Brain microvascular endothelial cell (primary cell): ENCODE results near the gene YDJC.
A peak's percentile ranks its signal among the peaks of the same experiment; 100 is the strongest.
"Not testable (repeated sequence)": the region's sequence is repeated elsewhere in the genome, so short reads cannot be mapped to it uniquely, and the experiment has no call there.

ENCODE experiments used
- DNase-seq: peaks from one replicate; pipeline ENCODE4 v3.0.0-alpha.2; 2020
- H3K27ac ChIP-seq: fragments of 250-450 bp; sonication (Bioruptor Pico); 2 replicates; pipeline ENCODE4 v1.5.1; 2020; ENCODE audit warnings: mild to moderate bottlenecking, moderate library complexity
- H3K27me3 ChIP-seq: fragments of 250-450 bp; sonication (Bioruptor Pico); replicated peaks from 2 replicates; pipeline ENCODE4 v1.5.1; 2020; ENCODE audit warnings: mild to moderate bottlenecking
- H3K36me3 ChIP-seq: fragments of 250-450 bp; sonication (Bioruptor Pico); replicated peaks from 2 replicates; pipeline ENCODE4 v1.5.1; 2020; ENCODE audit warnings: mild to moderate bottlenecking
- H3K4me3 ChIP-seq: 2 replicates; pipeline ENCODE4 v1.5.1; 2011; ENCODE audit warnings: low read depth, mild to moderate bottlenecking, control low read depth, low read length, moderate library complexity
- in situ Hi-C: cut with HindIII; loops from 2 replicates; pipeline ENCODE4 v1.10.0; 2017; ENCODE audit warnings: low sequenced_read_pairs, low pct_ligation_motif_present
- TF ChIP-seq, protein P1 (sequence below): IDR thresholded peaks from 2 replicates; pipeline ENCODE4 v1.5.1; 2011; ENCODE audit warnings: low read depth, mild to moderate bottlenecking, moderate library complexity, low read length, control low read depth, inconsistent platforms; ENCODE audit errors: missing control alignments

YDJC gene

DNA sequence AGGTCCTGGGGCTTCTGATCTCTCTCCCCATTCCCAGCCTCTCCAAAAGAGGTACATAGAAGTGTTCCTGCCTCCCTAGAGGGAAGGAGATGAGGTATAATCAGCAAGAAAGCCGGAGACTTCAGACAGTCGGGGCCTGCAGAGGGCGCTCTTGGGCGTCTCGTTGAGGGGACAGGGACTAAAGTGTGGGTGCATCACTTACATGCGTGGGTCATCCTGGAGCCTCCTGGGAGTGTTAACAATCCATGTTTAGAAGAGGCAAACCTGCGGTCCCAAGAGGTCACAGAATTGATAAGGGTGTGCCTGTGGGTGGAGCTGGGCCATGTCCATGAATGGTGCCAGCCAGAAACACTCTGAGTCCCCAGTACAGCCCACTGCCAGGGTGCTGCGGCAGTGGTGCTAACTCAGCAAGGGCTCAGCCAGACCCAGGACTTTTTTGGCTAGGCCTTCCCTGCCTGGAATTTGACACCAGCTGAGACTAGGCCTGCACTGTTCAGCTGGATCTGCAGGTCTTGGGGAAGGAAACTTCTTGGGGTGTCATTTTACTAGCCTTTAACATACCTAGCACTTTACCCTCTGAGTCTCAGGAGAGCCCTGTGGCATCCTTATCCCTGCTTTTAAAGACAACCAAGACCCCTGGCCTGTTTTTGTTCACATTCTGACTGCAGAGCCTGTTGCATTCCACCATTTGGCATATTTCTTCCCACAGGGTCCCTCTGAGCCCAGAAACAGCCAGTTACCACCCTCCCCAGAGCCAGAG lies 5.5 kb downstream of the YDJC start:
- Histone ChIP-seq H3K27me3 (no peaks in the 10 kb centered on the region), H3K4me3 (no peak overlapping the region), H3K27ac (peak overlapping the region; percentile 18), H3K36me3 (peaks cover 58% of the 10 kb centered on the region)
- TF ChIP-seq, protein P1, sequence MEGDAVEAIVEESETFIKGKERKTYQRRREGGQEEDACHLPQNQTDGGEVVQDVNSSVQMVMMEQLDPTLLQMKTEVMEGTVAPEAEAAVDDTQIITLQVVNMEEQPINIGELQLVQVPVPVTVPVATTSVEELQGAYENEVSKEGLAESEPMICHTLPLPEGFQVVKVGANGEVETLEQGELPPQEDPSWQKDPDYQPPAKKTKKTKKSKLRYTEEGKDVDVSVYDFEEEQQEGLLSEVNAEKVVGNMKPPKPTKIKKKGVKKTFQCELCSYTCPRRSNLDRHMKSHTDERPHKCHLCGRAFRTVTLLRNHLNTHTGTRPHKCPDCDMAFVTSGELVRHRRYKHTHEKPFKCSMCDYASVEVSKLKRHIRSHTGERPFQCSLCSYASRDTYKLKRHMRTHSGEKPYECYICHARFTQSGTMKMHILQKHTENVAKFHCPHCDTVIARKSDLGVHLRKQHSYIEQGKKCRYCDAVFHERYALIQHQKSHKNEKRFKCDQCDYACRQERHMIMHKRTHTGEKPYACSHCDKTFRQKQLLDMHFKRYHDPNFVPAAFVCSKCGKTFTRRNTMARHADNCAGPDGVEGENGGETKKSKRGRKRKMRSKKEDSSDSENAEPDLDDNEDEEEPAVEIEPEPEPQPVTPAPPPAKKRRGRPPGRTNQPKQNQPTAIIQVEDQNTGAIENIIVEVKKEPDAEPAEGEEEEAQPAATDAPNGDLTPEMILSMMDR: peak; percentile 79
- in situ Hi-C loops: no loop called here
- no peak for DNase-seq

DNA sequence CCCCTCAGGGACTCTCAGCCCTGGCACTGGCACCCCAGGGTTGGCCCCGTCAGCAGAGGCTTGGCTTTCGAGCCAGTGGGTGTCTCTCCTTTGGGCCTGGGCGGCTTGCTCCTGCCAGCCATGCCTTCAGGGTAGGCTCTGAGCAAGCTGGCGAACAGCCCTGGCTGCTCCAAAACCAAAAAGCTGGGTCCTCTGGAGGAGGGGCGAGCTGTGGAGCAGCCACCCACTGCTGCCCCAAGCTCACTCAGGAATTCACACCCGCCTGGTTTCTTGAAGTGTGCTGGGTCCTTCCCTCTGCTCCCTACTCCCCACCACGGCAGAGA lies 6.2 kb downstream of the YDJC start:
- H3K4me3 ChIP-seq: no peak overlapping the region
- TF ChIP-seq, protein P1: no peak
- DNase-seq: no peak
- in situ Hi-C loops: no loop called here
- H3K36me3 ChIP-seq: peaks cover 56% of the 10 kb centered on the region
- no peak overlapping the region for H3K27ac ChIP-seq
- no peaks in the 10 kb centered on the region for H3K27me3 ChIP-seq

- no peak for DNase-seq
- Histone ChIP-seq H3K36me3 (peaks cover 52% of the 10 kb centered on the region), H3K27ac (no peak overlapping the region), H3K27me3 (no peaks in the 10 kb centered on the region), H3K4me3 (no peak overlapping the region)
- TF ChIP-seq, protein P1: no peak
- in situ Hi-C loops: no loop called here
These were observed 6.7 kb downstream of the YDJC start for GRCh38 chr22:21622919-21623647.

GRCh38 chr22:21622011-21622918 lies 7.6 kb downstream of the YDJC start:
- Histone ChIP-seq H3K27ac (peak overlapping the region; percentile 4), H3K36me3 (peaks cover 46% of the 10 kb centered on the region)

DNA sequence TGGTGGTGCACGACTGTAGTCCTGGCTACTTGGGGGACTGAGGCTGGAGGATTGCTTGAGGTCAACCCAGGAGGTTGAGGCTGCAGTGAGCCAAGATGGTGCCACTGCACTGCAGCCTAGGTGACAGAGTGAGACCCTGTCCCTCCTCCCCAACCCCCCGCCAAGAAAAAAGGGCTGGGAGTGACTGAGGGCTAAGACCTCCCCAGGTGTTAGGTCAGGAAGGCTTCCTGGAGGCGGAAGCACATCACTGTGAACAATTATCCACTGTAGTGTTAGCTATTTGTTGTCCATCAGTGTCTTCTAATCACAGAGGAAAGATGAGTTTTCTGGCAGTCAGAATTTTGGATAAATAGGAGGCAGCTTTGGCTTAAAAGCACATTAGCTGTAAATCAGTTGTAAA lies 8.8 kb downstream of the YDJC start:
- TF ChIP-seq, protein P1: no peak
- Histone ChIP-seq H3K27ac (no peak overlapping the region), H3K4me3 (no peak overlapping the region), H3K36me3 (peaks cover 41% of the 10 kb centered on the region), H3K27me3 (no peaks in the 10 kb centered on the region)
- in situ Hi-C loops: no loop called here
- no peak for DNase-seq

More at GRCh38 chr22:21622011-21622918, 7.6 kb downstream of the YDJC start:
- Histone ChIP-seq H3K4me3 (no peak overlapping the region), H3K27me3 (no peaks in the 10 kb centered on the region)
- in situ Hi-C loops: no loop called here
- TF ChIP-seq, protein P1: no peak
- DNase-seq: no peak

DNA sequence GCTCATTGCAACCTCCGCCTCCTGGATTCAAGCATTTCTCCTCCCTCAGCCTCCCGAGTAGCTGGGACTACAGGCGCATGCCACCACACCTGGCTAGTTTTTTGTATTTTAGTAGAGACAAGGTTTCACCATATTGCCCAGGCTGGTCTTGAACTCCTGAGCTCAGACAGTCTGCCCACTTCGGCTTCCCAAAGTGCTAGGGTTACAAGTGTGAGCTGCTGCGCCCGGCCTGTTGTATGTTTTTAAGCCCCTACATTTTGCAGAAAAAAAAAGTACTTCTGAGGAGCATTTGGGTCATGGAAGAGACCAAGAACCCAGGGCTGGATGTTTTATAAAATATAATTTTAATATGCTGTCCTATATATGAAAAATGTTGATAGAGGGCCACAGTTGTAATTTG lies 12.5 kb downstream of the YDJC start:
- H3K27ac ChIP-seq, in situ Hi-C loops, H3K27me3 ChIP-seq, H3K4me3 ChIP-seq, DNase-seq: not testable (repeated sequence)
- H3K36me3 ChIP-seq: peaks cover 41% of the 10 kb centered on the region
